ENCODE results near the gene SCRT2.

DNA sequence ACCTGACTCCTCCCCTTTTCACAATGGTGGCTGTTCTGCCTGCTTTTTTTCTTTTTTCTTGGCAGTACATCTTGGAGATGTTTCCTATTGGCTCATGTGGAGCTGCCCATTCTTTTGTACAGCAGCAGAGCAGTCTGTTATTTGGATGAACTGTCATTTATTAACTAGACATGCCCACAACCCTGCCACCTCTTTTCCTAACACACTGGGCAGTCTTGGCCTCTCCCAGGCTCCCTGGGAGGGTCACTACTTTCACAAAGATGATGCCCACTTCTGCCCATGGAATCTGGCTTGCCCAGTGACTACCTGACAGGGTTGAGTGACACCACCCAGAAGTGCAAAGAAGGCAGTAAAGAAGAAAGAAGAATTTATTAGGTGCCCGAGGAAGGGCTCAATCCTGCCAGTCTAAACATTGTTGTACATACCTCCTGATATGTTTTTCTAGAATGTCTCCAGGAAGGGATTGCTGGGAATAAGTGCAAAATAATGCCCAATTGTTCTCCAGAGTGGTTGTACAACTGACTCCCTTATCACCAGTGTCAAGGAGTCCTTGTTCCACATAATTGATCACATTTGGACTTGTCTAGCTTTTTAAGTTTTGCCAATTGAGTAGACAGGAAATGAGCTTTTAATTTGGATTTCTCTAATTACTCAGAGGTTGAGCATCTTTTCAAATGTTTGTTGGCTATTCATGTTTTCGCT lies 19.7 kb upstream of the SCRT2 start:
- TF ChIP-seq, protein P1, sequence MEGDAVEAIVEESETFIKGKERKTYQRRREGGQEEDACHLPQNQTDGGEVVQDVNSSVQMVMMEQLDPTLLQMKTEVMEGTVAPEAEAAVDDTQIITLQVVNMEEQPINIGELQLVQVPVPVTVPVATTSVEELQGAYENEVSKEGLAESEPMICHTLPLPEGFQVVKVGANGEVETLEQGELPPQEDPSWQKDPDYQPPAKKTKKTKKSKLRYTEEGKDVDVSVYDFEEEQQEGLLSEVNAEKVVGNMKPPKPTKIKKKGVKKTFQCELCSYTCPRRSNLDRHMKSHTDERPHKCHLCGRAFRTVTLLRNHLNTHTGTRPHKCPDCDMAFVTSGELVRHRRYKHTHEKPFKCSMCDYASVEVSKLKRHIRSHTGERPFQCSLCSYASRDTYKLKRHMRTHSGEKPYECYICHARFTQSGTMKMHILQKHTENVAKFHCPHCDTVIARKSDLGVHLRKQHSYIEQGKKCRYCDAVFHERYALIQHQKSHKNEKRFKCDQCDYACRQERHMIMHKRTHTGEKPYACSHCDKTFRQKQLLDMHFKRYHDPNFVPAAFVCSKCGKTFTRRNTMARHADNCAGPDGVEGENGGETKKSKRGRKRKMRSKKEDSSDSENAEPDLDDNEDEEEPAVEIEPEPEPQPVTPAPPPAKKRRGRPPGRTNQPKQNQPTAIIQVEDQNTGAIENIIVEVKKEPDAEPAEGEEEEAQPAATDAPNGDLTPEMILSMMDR (IDR thresholded peaks at IDR 0.05; ENCODE audit: borderline replicate concordance, extremely low read depth, low read length, poor library complexity, severe bottlenecking) = no peak
- no peak for TF ChIP-seq EZH2 (IDR thresholded peaks at IDR 0.05; ENCODE audit: borderline replicate concordance, low read depth, low read length, severe bottlenecking)

Data from DND-41 (cell line).